ENCODE results near the gene CCDC77.
"Not testable (repeated sequence)": the region's sequence is repeated elsewhere in the genome, so short reads cannot be mapped to it uniquely, and the experiment has no call there.

Gene CCDC77

DNA sequence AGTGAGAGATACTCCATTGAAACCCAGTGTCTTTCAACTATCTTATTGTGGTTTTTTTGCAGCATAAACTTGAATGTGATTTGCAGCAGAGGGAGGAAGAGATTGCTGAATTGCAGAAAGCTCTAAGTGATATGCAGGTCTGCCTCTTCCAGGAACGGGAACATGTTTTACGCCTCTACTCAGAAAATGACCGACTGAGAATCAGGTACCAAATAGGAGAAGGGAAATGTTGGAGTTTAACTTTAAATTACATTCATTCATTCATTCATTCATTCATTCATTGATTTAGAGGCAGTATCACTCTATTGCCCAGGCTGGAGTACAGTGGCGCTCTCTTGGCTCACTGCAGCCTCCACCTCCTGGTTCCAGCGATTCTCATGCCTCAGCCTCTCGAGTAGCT lies 17.0 kb downstream of the CCDC77 start:
- DNase-seq (ENCODE audit: low spot score), result no peak
- H3K27ac ChIP-seq, result no peak overlapping the region
- TF ChIP-seq, protein P1, sequence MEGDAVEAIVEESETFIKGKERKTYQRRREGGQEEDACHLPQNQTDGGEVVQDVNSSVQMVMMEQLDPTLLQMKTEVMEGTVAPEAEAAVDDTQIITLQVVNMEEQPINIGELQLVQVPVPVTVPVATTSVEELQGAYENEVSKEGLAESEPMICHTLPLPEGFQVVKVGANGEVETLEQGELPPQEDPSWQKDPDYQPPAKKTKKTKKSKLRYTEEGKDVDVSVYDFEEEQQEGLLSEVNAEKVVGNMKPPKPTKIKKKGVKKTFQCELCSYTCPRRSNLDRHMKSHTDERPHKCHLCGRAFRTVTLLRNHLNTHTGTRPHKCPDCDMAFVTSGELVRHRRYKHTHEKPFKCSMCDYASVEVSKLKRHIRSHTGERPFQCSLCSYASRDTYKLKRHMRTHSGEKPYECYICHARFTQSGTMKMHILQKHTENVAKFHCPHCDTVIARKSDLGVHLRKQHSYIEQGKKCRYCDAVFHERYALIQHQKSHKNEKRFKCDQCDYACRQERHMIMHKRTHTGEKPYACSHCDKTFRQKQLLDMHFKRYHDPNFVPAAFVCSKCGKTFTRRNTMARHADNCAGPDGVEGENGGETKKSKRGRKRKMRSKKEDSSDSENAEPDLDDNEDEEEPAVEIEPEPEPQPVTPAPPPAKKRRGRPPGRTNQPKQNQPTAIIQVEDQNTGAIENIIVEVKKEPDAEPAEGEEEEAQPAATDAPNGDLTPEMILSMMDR (IDR thresholded peaks at IDR 0.05), result no peak
- H3K4me3 ChIP-seq, result no peak overlapping the region

DNA sequence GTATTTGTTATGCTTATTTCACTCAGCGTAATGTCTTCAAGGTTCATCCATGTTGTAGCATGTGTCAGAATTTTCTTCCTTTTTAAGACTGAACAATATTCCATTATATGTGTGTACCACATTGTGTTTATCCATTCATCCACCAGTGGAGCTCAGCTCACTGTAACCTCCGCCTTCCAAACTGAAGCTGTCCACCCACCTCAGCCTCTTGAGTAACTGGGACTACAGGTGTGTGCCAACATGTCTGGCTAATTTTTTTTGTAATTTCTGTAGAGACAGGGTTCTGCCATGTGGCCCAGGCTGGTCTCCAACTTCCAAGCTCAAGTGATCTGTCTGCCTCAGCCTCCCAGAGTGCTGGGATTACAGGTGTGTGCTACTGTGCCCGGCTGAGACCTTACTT lies 21.1 kb downstream of the CCDC77 start:
- H3K4me3 ChIP-seq, result no peak overlapping the region
- H3K27ac ChIP-seq, result no peak overlapping the region
- no peak for DNase-seq (ENCODE audit: low spot score)
- TF ChIP-seq, protein P1 (IDR thresholded peaks at IDR 0.05), result no peak

DNA sequence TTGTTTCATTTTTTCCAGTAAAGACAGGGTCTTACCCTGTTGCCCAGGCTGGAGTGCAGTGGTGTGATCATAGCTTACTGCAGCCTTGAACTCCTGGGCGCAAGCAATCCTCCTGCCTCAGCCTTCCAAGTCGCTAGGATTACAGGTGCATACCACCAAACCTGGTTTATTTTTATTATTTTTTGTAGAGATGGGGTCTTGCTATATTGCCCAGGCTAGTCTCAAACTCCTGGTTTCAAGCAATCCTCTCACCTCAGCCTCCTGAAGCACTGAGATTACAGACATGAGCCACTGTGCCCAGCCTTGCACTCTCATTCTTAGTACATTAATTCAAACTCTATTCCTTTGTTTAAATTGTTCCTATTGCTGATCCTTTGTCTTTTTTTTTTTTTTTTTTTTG lies 34.3 kb downstream of the CCDC77 start:
- DNase-seq (ENCODE audit: low spot score); H3K27ac ChIP-seq; H3K4me3 ChIP-seq: not testable (repeated sequence)

DNA sequence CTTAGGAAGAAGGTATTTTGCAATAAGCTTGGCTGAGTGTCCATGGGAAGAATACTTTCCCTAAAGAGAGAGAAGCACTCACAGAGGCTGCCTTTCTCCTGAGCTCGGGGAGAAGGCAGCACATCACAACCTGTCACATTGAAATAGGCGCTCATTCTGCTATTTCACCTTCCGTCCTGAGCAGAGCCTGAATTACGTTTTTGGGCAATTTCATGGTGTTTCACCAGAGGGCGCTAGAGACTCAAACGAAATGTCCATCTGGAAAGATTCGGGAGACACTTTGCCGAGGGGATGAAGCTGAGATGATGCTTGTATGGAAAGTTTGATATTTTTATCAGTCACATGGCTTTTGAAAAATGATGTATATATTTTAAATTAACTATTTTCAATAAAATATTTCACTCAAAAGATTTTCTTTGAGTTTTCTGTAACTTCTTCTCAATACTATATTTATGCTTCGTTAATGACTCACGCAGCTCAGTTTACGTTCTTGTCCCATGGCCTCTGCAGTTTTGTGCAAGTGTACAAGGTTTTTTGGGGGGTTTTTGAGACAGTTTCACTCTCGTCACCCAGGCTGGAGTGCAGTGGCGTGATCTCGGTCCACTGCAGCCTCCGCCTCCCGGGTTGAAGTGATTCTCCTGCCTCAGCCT lies 40.9 kb downstream of the CCDC77 start:
- H3K27ac ChIP-seq, result no peak overlapping the region
- no peak overlapping the region for H3K4me3 ChIP-seq
- no peak for DNase-seq (ENCODE audit: low spot score)
- TF ChIP-seq, protein P1 (IDR thresholded peaks at IDR 0.05), result peak; percentile 52

DNA sequence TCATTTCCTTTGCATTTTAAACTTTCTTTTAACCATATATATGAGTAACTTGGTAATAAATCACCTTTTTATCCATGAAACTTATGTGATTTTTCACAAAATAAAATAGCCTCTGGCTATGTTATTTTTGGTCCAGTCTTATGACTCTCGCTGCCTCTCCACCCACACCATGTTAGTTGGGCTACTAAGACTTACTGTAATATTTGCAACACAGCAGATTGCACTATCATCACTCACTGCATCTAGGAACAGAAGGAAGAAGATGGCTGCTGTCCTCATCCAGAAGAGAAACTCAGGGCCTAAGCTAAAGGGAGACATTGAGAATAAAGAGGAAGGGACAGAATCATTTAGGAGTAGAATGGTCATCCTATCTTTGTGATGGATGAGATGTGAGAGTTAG lies 45.7 kb downstream of the CCDC77 start:
- no peak overlapping the region for H3K27ac ChIP-seq
- TF ChIP-seq, protein P1 (IDR thresholded peaks at IDR 0.05), result no peak
- DNase-seq (ENCODE audit: low spot score), result no peak
- H3K4me3 ChIP-seq, result no peak overlapping the region

DNA sequence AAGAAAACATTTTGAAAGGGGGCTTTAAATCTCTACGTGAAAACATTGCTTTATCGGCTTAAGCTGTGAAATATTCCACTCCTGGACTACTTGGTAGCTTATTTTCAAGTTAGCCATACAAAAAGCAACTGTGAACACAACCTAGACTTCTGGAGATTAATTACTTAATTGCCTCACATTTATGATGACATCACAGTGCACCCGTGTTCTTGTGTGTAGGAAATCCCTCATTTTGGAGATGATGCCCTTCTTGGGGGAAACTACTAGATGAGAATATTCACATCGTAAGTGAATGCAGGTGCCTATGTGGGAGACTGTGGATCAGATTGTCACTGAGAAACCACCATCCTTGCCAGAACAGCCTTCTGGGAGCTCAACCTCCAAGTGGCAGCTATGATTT lies 47.8 kb downstream of the CCDC77 start:
- TF ChIP-seq, protein P1 (IDR thresholded peaks at IDR 0.05), result no peak
- Histone ChIP-seq H3K4me3 (no peak overlapping the region), H3K27ac (no peak overlapping the region)
- DNase-seq (ENCODE audit: low spot score), result no peak

DNA sequence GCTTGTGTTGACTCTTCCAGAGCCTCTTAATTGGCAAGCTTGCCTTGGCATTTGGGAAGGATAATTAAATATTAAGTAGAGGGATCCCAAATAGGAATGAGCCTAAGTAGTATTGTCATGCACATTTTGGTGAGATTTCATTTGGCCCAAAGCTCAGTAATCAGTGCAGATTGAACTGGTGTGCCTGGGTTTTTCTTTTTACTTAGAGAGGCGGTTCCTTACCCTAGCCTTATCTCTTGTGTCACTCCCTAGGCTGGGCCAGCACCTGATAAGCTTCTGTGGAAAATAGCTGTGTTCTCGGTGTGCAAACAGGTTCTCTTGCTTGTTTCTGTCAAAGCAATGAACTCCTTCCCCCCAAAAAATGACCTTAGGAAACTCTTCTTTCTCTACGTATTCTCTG lies 49.0 kb downstream of the CCDC77 start:
- Histone ChIP-seq H3K4me3 (no peak overlapping the region), H3K27ac (no peak overlapping the region)
- DNase-seq (ENCODE audit: low spot score), result no peak
- TF ChIP-seq, protein P1 (IDR thresholded peaks at IDR 0.05), result no peak

All from coronary artery (tissue), 2 donors.